Trophoblast cell (in vitro differentiated cells and primary cell): Measurements from ENCODE around the gene UBXN6.

ENCODE experiments used
- DNase-seq, 2 donors: peaks; one replicate each; pipeline ENCODE4 v3.0.0-alpha.2; 2016
- H2AFZ ChIP-seq: 2 replicates; pipeline ENCODE4 v1.6.1; 2013; ENCODE audit warnings: low read length, moderate library complexity, mild to moderate bottlenecking; ENCODE audit not compliant: insufficient read depth, poor library complexity
- H2AK5ac ChIP-seq: 2 replicates; pipeline ENCODE4 v1.6.1; 2013; ENCODE audit warnings: mild to moderate bottlenecking, low read length
- H2BK120ac ChIP-seq: 2 replicates; pipeline ENCODE4 v1.6.1; 2013; ENCODE audit warnings: low read length, mild to moderate bottlenecking, moderate library complexity; ENCODE audit not compliant: insufficient read depth, poor library complexity
- H2BK12ac ChIP-seq: 2 replicates; pipeline ENCODE4 v1.6.1; 2013; ENCODE audit warnings: mild to moderate bottlenecking, low read length, moderate library complexity
- H2BK5ac ChIP-seq: 2 replicates; pipeline ENCODE4 v1.6.1; 2013; ENCODE audit warnings: low read length, low read depth, moderate library complexity, mild to moderate bottlenecking; ENCODE audit not compliant: poor library complexity
- H3K14ac ChIP-seq: 2 replicates; pipeline ENCODE4 v1.6.1; 2013; ENCODE audit warnings: mild to moderate bottlenecking, low read length
- H3K18ac ChIP-seq: 2 replicates; pipeline ENCODE4 v1.6.1; 2013; ENCODE audit warnings: mild to moderate bottlenecking, low read length
- H3K23ac ChIP-seq: 2 replicates; pipeline ENCODE4 v1.6.1; 2013; ENCODE audit warnings: low read length
- H3K27ac ChIP-seq: 2 replicates; pipeline ENCODE4 v1.5.1; 2013; ENCODE audit warnings: low read depth, mild to moderate bottlenecking, inconsistent platforms, low read length, moderate library complexity
- H3K27me3 ChIP-seq: 2 replicates; pipeline ENCODE4 v1.6.1; 2013; ENCODE audit warnings: inconsistent platforms, mild to moderate bottlenecking, low read length, moderate library complexity; ENCODE audit not compliant: insufficient read depth
- H3K36me3 ChIP-seq, 2 experiments: 1 replicate in 1 of 2; 2 replicates in 1 of 2; pipeline ENCODE4 v1.6.1; 2013; ENCODE audit warnings: low read length in 2 of 2, mild to moderate bottlenecking in 2 of 2, moderate library complexity in 1 of 2; ENCODE audit not compliant: insufficient read depth in 2 of 2, control insufficient read depth in 1 of 2
- H3K4ac ChIP-seq: 2 replicates; pipeline ENCODE4 v1.6.1; 2013; ENCODE audit warnings: low read depth, mild to moderate bottlenecking, low read length, moderate library complexity
- H3K4me1 ChIP-seq, 2 experiments: 1 replicate in 1 of 2; 2 replicates in 1 of 2; pipeline ENCODE4 v1.6.1; 2013; ENCODE audit warnings: low read length in 2 of 2, mild to moderate bottlenecking in 2 of 2, moderate library complexity in 1 of 2; ENCODE audit not compliant: insufficient read depth in 2 of 2, control insufficient read depth in 1 of 2
- H3K4me2 ChIP-seq: 2 replicates; pipeline ENCODE4 v1.6.1; 2013; ENCODE audit warnings: inconsistent platforms, mild to moderate bottlenecking, low read length, moderate library complexity
- H3K4me3 ChIP-seq: 2 replicates; pipeline ENCODE4 v1.5.1; 2013; ENCODE audit warnings: mild to moderate bottlenecking, low read depth, low read length, inconsistent platforms
- H3K79me1 ChIP-seq: one replicate; pipeline ENCODE4 v1.6.1; 2013; ENCODE audit warnings: low read length
- H3K79me2 ChIP-seq: 2 replicates; pipeline ENCODE4 v1.6.1; 2013; ENCODE audit warnings: low read length, mild to moderate bottlenecking; ENCODE audit not compliant: control insufficient read depth, insufficient read depth, poor library complexity
- H3K9ac ChIP-seq: 2 replicates; pipeline ENCODE4 v1.6.1; 2013; ENCODE audit warnings: mild to moderate bottlenecking, low read length
- H3K9me3 ChIP-seq: 2 replicates; pipeline ENCODE4 v1.6.1; 2013; ENCODE audit warnings: low read depth, mild to moderate bottlenecking, control low read depth, inconsistent platforms, low read length; ENCODE audit not compliant: insufficient read depth
- H4K12ac ChIP-seq: 2 replicates; pipeline ENCODE4 v1.6.1; 2013; ENCODE audit warnings: low read depth, mild to moderate bottlenecking, low read length, moderate library complexity
- H4K8ac ChIP-seq: 2 replicates; pipeline ENCODE4 v1.6.1; 2013; ENCODE audit warnings: low read depth, mild to moderate bottlenecking, low read length, moderate library complexity
- H4K91ac ChIP-seq: one replicate; pipeline ENCODE4 v1.6.1; 2013; ENCODE audit warnings: low read depth, mild to moderate bottlenecking, low read length, moderate library complexity
- WGBS: extraction: QIAGEN DNeasy Blood & Tissue Kit; methylation state at CpG from one replicate; pipeline ENCODE4 v1.1.7; 2013; ENCODE audit warnings: missing lambda C conversion rate; ENCODE audit not compliant: insufficient read length, insufficient coverage; ENCODE audit errors: extremely low coverage; 5-methylcytosine and 5-hydroxymethylcytosine counted together

Gene UBXN6

GRCh38 chr19:4439243-4439642, 18.4 kb downstream of the UBXN6 start:
- Histone ChIP-seq H2AK5ac (no peak overlapping the region), H2BK120ac (no peak overlapping the region), H4K12ac (no peak overlapping the region), H3K79me1 (no peaks in the 10 kb centered on the region), H2BK12ac (no peak overlapping the region), H3K4me2 (no peak overlapping the region), H3K23ac (no peak overlapping the region), H3K4me1 (no peaks in the 10 kb centered on the region), H3K36me3 (peaks cover 62 to 65% of the 10 kb centered on the region in 2 experiments), H3K9ac (no peak overlapping the region), H3K9me3 (peaks cover 3% of the 10 kb centered on the region), H3K27ac (no peak overlapping the region), H3K27me3 (no peaks in the 10 kb centered on the region), H2BK5ac (no peak overlapping the region), H4K91ac (no peak overlapping the region), H4K8ac (no peak overlapping the region), H3K14ac (no peak overlapping the region), H3K4ac (no peak overlapping the region), H3K4me3 (no peak overlapping the region), H2AFZ (no peak overlapping the region), H3K18ac (no peak overlapping the region), H3K79me2 (no peaks in the 10 kb centered on the region)
- WGBS: no CpG with 5 or more reads among the region's 12 CpGs
- no peak for DNase-seq

- no peak overlapping the region for H2BK12ac ChIP-seq
- H3K36me3 ChIP-seq: peaks cover 61 to 63% of the 10 kb centered on the region in 2 experiments
- no peaks in the 10 kb centered on the region for H3K27me3 ChIP-seq
- H2AK5ac ChIP-seq: no peak overlapping the region
- DNase-seq: no peak
- H4K12ac ChIP-seq: no peak overlapping the region
- no peak overlapping the region for H3K23ac ChIP-seq
- H2BK5ac ChIP-seq: no peak overlapping the region
- H3K4me3 ChIP-seq: no peak overlapping the region
- no peak overlapping the region for H3K14ac ChIP-seq
- no peak overlapping the region for H4K8ac ChIP-seq
- no peaks in the 10 kb centered on the region for H3K79me2 ChIP-seq
- H3K4me1 ChIP-seq: no peaks in the 10 kb centered on the region
- no peaks in the 10 kb centered on the region for H3K79me1 ChIP-seq
- no peak overlapping the region for H3K18ac ChIP-seq
- H3K4ac ChIP-seq: no peak overlapping the region
- no peak overlapping the region for H3K27ac ChIP-seq
- H2BK120ac ChIP-seq: no peak overlapping the region
- no CpG with 5 or more reads among the region's 10 CpGs for WGBS
- H2AFZ ChIP-seq: no peak overlapping the region
- no peak overlapping the region for H3K4me2 ChIP-seq
- H4K91ac ChIP-seq: no peak overlapping the region
- H3K9me3 ChIP-seq: peaks cover 4% of the 10 kb centered on the region
- H3K9ac ChIP-seq: no peak overlapping the region
Observed at GRCh38 chr19:4437103-4437502, 20.5 kb downstream of the UBXN6 start.

- Histone ChIP-seq H3K4me2 (no peak overlapping the region), H3K79me2 (no peaks in the 10 kb centered on the region), H4K91ac (no peak overlapping the region), H2AFZ (no peak overlapping the region), H3K27me3 (no peaks in the 10 kb centered on the region), H4K12ac (no peak overlapping the region), H3K4me1 (no peaks in the 10 kb centered on the region), H3K9ac (no peak overlapping the region), H2BK5ac (no peak overlapping the region), H3K4ac (no peak overlapping the region), H2AK5ac (no peak overlapping the region), H3K9me3 (peaks cover 1% of the 10 kb centered on the region), H3K23ac (no peak overlapping the region), H3K27ac (no peak overlapping the region), H3K14ac (no peak overlapping the region), H4K8ac (no peak overlapping the region), H2BK120ac (no peak overlapping the region), H3K18ac (no peak overlapping the region), H2BK12ac (no peak overlapping the region), H3K79me1 (no peaks in the 10 kb centered on the region), H3K36me3 (peaks cover 68 to 69% of the 10 kb centered on the region in 2 experiments), H3K4me3 (no peak overlapping the region)
- no CpG with 5 or more reads among the region's 7 CpGs for WGBS
- DNase-seq: no peak
Observed at GRCh38 chr19:4436231-4436630, 21.4 kb downstream of the UBXN6 start.

- H3K9me3 ChIP-seq: peaks cover 1% of the 10 kb centered on the region
- H3K4me2 ChIP-seq: no peak overlapping the region
- H3K23ac ChIP-seq: no peak overlapping the region
- no CpG with 5 or more reads among the region's 9 CpGs for WGBS
- peaks cover 73 to 74% of the 10 kb centered on the region in 2 experiments for H3K36me3 ChIP-seq
- H2BK5ac ChIP-seq: no peak overlapping the region
- no peak overlapping the region for H2AFZ ChIP-seq
- H3K4ac ChIP-seq: no peak overlapping the region
- H2AK5ac ChIP-seq: no peak overlapping the region
- no peak overlapping the region for H3K14ac ChIP-seq
- DNase-seq: no peak
- no peaks in the 10 kb centered on the region for H3K79me1 ChIP-seq
- H3K27ac ChIP-seq: no peak overlapping the region
- no peak overlapping the region for H3K4me3 ChIP-seq
- H4K91ac ChIP-seq: no peak overlapping the region
- H3K9ac ChIP-seq: no peak overlapping the region
- no peaks in the 10 kb centered on the region for H3K79me2 ChIP-seq
- H3K27me3 ChIP-seq: no peaks in the 10 kb centered on the region
- H2BK120ac ChIP-seq: no peak overlapping the region
- H3K18ac ChIP-seq: no peak overlapping the region
- H4K12ac ChIP-seq: no peak overlapping the region
- H3K4me1 ChIP-seq: no peaks in the 10 kb centered on the region
- H2BK12ac ChIP-seq: no peak overlapping the region
- no peak overlapping the region for H4K8ac ChIP-seq
Observed at GRCh38 chr19:4434391-4434790, 23.2 kb downstream of the UBXN6 start.
